GM12865 (cell line): Measurements from ENCODE around the gene ITGA4.

ENCODE experiments used
- DNase-seq: peaks from one replicate; pipeline ENCODE4 v3.0.0; 2010; ENCODE audit warnings: low read depth
- H3K4me3 ChIP-seq: 2 replicates; pipeline ENCODE4 v1.5.1; 2011; ENCODE audit warnings: mild to moderate bottlenecking, low read depth, low read length, control low read depth
- TF ChIP-seq, protein P1 (sequence below): IDR thresholded peaks from 2 replicates; pipeline ENCODE4 v1.5.1; 2011; ENCODE audit warnings: low read length, control low read depth, low read depth, inconsistent platforms; ENCODE audit not compliant: insufficient read depth; ENCODE audit errors: missing control alignments

Gene ITGA4

DNA sequence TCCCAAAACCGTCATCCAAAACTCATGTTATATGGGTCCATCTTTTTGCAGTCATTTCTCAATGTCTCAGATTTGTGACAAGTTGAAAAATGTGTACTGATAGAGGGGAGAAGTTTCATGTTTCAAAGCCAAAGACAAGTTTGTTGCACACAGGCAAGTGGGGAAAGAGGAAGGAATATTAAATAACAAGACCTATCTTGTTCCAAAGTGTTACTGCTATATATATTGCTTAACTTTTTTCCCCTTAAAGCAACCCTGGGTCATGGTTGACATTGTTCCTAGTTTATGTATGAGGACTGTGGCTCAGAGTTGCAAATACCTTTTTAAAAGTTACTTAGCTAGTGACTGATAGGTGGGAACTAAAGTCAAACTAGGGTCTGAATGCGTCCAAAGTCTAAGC lies 1.7 kb downstream of the ITGA4 start:
- TF ChIP-seq, protein P1, sequence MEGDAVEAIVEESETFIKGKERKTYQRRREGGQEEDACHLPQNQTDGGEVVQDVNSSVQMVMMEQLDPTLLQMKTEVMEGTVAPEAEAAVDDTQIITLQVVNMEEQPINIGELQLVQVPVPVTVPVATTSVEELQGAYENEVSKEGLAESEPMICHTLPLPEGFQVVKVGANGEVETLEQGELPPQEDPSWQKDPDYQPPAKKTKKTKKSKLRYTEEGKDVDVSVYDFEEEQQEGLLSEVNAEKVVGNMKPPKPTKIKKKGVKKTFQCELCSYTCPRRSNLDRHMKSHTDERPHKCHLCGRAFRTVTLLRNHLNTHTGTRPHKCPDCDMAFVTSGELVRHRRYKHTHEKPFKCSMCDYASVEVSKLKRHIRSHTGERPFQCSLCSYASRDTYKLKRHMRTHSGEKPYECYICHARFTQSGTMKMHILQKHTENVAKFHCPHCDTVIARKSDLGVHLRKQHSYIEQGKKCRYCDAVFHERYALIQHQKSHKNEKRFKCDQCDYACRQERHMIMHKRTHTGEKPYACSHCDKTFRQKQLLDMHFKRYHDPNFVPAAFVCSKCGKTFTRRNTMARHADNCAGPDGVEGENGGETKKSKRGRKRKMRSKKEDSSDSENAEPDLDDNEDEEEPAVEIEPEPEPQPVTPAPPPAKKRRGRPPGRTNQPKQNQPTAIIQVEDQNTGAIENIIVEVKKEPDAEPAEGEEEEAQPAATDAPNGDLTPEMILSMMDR: no peak
- peak overlapping the region; percentile 95 for H3K4me3 ChIP-seq
- no peak for DNase-seq

DNA sequence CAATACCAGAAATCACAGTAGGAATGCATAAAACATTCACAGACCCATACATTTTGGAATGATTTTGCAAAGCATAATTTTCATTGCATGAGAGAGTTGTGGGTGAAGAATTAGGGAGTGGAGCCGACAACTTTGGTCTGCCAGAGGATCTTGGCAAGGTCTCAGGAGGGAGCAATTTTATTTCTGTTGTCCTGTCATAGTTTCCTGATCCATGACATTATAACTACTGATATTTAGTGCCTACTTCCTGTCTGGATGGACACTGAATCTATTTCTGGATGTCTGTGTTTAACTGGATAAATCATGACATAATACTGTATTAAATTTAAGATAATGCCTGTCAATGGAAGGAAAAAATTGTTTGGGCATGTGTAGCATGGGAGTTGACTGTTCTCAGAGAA lies 2.4 kb downstream of the ITGA4 start:
- TF ChIP-seq, protein P1: no peak
- DNase-seq: no peak
- peak overlapping the region; percentile 95 for H3K4me3 ChIP-seq

DNA sequence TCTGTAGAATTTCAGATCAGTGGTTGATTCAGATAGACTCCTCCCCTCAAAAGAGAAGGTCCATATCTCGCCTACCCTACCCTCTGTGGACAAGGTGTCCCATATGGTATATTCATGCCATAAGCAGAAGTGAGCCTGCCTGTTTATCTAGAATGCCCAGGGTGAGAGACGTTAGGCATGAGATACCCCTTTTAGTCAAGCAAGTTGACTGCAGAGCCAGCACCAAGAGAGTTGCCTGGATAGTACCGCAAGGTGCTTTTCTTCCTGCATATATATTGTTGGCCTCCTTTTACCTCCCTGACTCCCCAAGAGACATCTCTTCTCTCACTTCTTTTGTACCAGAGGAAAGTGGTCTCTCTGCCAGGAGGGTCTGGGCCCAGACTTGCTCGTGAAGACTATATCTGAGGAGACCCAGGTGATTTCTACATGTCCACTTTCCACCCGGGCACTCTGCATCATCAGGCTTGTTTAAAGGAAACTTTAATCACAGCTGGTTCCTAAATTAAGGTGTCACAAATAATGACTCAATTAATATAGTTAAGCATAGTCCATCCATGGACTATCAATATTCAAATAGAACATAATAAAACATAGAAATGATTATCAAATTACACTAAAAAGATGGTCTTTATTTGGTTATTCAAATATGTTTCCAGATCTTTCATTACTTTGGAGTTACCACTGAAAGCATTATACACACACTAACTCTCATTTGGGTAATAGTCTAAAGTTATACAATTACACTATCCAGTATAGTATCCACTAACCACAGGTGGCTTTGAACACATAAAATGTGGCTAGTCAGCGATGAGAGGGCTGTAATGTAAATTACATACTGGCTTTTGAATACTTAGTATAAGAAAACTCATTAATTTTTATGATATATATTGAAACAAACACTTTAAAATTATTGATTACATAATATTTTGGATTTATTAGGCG lies 4.1 kb downstream of the ITGA4 start:
- TF ChIP-seq, protein P1: no peak
- H3K4me3 ChIP-seq: peak overlapping the region; percentile 95
- peak; percentile 66 for DNase-seq

DNA sequence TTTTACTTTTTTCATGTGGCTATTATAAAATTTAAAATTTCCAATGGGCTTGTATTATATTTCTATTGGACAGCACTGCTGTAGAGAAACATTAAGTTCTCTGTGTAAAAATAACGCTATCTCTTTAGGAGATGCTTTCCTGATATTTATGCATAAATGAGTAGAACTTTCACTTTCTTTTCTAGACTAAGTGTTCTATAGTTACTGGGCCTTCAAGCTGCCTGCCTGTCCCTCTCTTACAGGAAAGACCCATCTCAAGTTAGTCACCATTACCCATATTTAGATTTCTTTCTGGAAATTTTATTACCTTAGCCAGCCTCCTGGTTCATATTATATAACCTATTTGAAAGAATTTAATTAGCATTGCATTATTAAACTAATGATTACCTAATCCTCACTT lies 4.8 kb downstream of the ITGA4 start:
- DNase-seq: peak; percentile 59
- TF ChIP-seq, protein P1: no peak
- peak overlapping the region; percentile 95 for H3K4me3 ChIP-seq

DNA sequence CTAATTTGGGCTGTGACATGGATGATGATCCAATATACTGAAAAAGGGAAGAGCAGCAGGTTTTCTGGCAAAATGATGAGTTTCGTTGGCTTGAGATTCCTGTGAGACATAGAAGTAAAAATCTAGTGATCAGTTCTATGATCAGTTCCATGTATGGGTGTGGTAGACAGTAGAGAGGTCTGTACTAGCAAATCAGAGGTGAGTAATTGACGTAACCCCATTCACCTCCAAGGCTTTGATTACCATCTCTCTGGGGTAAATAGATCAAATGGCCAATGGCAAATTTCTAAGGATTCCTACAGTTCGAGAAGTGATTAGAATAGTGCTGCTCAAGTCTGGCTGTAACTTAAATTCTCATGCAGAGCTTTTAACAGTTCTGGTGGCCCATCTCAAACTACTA lies 6.4 kb downstream of the ITGA4 start:
- peak overlapping the region; percentile 95 for H3K4me3 ChIP-seq
- TF ChIP-seq, protein P1: no peak
- DNase-seq: no peak

DNA sequence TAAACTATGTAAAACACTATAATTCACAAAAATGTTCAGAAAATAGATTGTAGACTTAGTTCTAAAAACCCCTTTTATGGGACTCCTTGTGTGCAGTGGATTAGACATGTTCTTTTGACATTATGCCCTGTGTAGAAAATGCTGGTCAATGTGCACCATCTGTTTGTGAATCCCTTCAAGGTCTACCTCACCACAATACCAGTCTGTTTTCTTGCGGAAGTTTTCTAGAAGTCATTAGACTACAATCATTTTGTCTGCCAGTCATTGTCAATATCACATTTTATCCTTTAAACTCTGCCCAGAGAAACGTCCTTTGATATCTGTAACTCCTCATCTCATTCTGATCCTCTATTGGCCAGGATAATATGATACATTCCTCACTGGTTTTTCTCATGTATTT lies 7.8 kb downstream of the ITGA4 start:
- no peak for DNase-seq
- TF ChIP-seq, protein P1: no peak
- no peak overlapping the region for H3K4me3 ChIP-seq
